Endothelial cell of umbilical vein (primary cell): Measurements from ENCODE around the gene DNAJC27.

Source experiments
- EZH2 ChIP-seq: IDR thresholded peaks from 2 replicates; pipeline ENCODE4 v1.6.1; 2012; ENCODE audit warnings: borderline replicate concordance, low read depth, mild to moderate bottlenecking, moderate library complexity, low read length, inconsistent platforms; ENCODE audit not compliant: severe bottlenecking
- FOS ChIP-seq: IDR thresholded peaks from 2 replicates; pipeline ENCODE4 v1.6.1; 2011; ENCODE audit warnings: mild to moderate bottlenecking, low read length, moderate library complexity, borderline replicate concordance; ENCODE audit not compliant: insufficient read depth
- GATA2 ChIP-seq: IDR thresholded peaks from 2 replicates; pipeline ENCODE4 v1.7.0; 2011; ENCODE audit warnings: low read depth, mild to moderate bottlenecking, moderate library complexity, mixed read lengths, low read length; ENCODE audit not compliant: insufficient read length, insufficient read depth
- JUN ChIP-seq: IDR thresholded peaks from 2 replicates; pipeline ENCODE4 v1.6.1; 2011; ENCODE audit warnings: borderline replicate concordance, low read depth; ENCODE audit not compliant: insufficient read length, insufficient read depth
- POLR2A ChIP-seq: IDR thresholded peaks from 2 replicates; pipeline ENCODE4 v1.6.1; 2012; ENCODE audit warnings: low read depth, mild to moderate bottlenecking, control low read depth, low read length
- POLR2AphosphoS5 ChIP-seq: IDR thresholded peaks from 2 replicates; pipeline ENCODE4 v1.6.1; 2012; ENCODE audit warnings: low read depth, mild to moderate bottlenecking, control low read depth, low read length, moderate library complexity; ENCODE audit not compliant: insufficient read depth
- TF ChIP-seq, protein P1 (sequence below), 2 donors: IDR thresholded peaks; 1 replicate in 1 of 2; 2 replicates in 1 of 2; pipeline ENCODE4 v1.5.1; 2011; ENCODE audit warnings: low read length in 2 of 2, mild to moderate bottlenecking in 2 of 2, moderate library complexity in 2 of 2, control low read depth in 1 of 2, inconsistent platforms in 1 of 2, low read depth in 1 of 2; ENCODE audit not compliant: insufficient read depth in 1 of 2; ENCODE audit errors: extremely low read depth in 1 of 2
- TF ChIP-seq, protein P2 (sequence below): IDR thresholded peaks from 2 replicates; pipeline ENCODE4 v1.6.1; 2011; ENCODE audit not compliant: insufficient read depth, insufficient read length

DNA sequence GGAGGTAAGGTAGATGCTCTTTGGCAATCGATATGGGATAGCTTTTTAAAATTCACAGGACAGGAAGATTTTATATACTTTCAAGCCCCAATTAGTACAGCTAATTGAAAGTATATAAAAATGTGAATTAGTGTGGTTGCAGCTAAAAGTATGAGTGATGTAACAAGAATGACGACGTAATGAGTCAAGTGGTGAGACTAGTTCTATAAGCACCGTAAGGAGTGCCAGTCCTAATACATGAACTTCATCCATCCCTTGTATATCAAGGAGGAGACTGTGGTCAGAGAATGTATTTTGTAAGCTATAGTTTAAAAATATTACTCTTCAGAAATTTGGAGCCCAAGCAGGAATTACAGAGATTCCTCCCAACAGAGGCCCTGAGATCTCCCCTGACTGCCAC lies 25.8 kb downstream of the DNAJC27 start:
- TF ChIP-seq, protein P1, sequence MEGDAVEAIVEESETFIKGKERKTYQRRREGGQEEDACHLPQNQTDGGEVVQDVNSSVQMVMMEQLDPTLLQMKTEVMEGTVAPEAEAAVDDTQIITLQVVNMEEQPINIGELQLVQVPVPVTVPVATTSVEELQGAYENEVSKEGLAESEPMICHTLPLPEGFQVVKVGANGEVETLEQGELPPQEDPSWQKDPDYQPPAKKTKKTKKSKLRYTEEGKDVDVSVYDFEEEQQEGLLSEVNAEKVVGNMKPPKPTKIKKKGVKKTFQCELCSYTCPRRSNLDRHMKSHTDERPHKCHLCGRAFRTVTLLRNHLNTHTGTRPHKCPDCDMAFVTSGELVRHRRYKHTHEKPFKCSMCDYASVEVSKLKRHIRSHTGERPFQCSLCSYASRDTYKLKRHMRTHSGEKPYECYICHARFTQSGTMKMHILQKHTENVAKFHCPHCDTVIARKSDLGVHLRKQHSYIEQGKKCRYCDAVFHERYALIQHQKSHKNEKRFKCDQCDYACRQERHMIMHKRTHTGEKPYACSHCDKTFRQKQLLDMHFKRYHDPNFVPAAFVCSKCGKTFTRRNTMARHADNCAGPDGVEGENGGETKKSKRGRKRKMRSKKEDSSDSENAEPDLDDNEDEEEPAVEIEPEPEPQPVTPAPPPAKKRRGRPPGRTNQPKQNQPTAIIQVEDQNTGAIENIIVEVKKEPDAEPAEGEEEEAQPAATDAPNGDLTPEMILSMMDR (IDR thresholded peaks at IDR 0.05; ENCODE audit: extremely low read depth in 1 of 2, insufficient read depth in 1 of 2, low read depth in 1 of 2, low read length in 2 of 2), result no peak
- no peak for TF ChIP-seq POLR2AphosphoS5
- TF ChIP-seq POLR2A, result no peak
- TF ChIP-seq, protein P2, sequence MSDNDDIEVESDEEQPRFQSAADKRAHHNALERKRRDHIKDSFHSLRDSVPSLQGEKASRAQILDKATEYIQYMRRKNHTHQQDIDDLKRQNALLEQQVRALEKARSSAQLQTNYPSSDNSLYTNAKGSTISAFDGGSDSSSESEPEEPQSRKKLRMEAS, result no peak
- no peak for TF ChIP-seq JUN
- no peak for TF ChIP-seq EZH2
- TF ChIP-seq FOS, result no peak
- TF ChIP-seq GATA2, result no peak
